WTC11 (cell line): ENCODE measurements around the gene CZIB. TPM values are rescaled to one million over a fixed set of nuclear protein-coding genes. Genes with fewer than 3 reads are reported as not detected.

Experiments used
- ATAC-seq: fragments of 200-7000 bp; cut with Tn5 transposase; 2 replicates; pipeline ENCODE4 v1.10.0; 2021; ENCODE audit warnings: mild to moderate bottlenecking, moderate library complexity
- CTCF ChIA-PET: fragments of 300-600 bp; sonication (Branson Sonifier 250); formaldehyde crosslinking; loops from one replicate; lab custom pipeline; 2021; ENCODE audit warnings: antibody characterized with exemption; lab: Charles Lee
- POLR2A ChIA-PET: fragments of 350-600 bp; sonication (Branson Sonifier 250); formaldehyde crosslinking; loops from one replicate; lab custom pipeline; 2021; ENCODE audit warnings: antibody characterized with exemption; lab: Charles Lee
- DNase-seq: peaks from one replicate; pipeline ENCODE4 v3.0.0; 2021; ENCODE audit warnings: low spot score
- H3K27ac Mint-ChIP-seq: 2 replicates; pipeline ENCODE4 v1.8.0; 2021; ENCODE audit warnings: mixed read lengths
- H3K27me3 Mint-ChIP-seq: 2 replicates; pipeline ENCODE4 v1.8.0; 2021; ENCODE audit warnings: low read depth, mild to moderate bottlenecking, moderate library complexity, mixed read lengths
- H3K36me3 Mint-ChIP-seq: 2 replicates; pipeline ENCODE4 v1.8.0; 2021; ENCODE audit warnings: mixed read lengths
- H3K4me1 Mint-ChIP-seq: 2 replicates; pipeline ENCODE4 v1.8.0; 2022; ENCODE audit warnings: mixed read lengths
- H3K4me3 Mint-ChIP-seq: 2 replicates; pipeline ENCODE4 v1.8.0; 2021; ENCODE audit warnings: mild to moderate bottlenecking, moderate library complexity, mixed read lengths
- H3K9me3 Mint-ChIP-seq: 2 replicates; pipeline ENCODE4 v1.8.0; 2021; ENCODE audit warnings: mixed read lengths
- AFF4 ChIP-seq: sonication (generic); formaldehyde crosslinking; IDR thresholded peaks from 2 replicates; pipeline ENCODE4 v1.8.1; 2023; ENCODE audit warnings: mild to moderate bottlenecking, missing genetic modification reagents, borderline replicate concordance
- E2F4 ChIP-seq: sonication (generic); formaldehyde crosslinking; IDR thresholded peaks from 2 replicates; pipeline ENCODE4 v1.8.1; 2022; ENCODE audit warnings: low read depth, mild to moderate bottlenecking, moderate library complexity, missing genetic modification reagents, borderline replicate concordance
- EMX1 ChIP-seq: fragments of 250-450 bp; sonication (Bioruptor Pico); IDR thresholded peaks from 2 replicates; pipeline ENCODE4 v1.8.0; 2021; ENCODE audit warnings: mild to moderate bottlenecking
- ETV6 ChIP-seq: sonication (generic); formaldehyde crosslinking; IDR thresholded peaks from 2 replicates; pipeline ENCODE4 v1.8.1; 2022; ENCODE audit warnings: mild to moderate bottlenecking, missing genetic modification reagents
- FOXK1 ChIP-seq: sonication (generic); formaldehyde crosslinking; IDR thresholded peaks from 2 replicates; pipeline ENCODE4 v1.8.0; 2022; ENCODE audit warnings: mild to moderate bottlenecking, moderate library complexity, missing genetic modification reagents
- FOXP1 ChIP-seq: sonication (generic); formaldehyde crosslinking; IDR thresholded peaks from 2 replicates; pipeline ENCODE4 v1.8.0; 2022; ENCODE audit warnings: missing genetic modification reagents, mild to moderate bottlenecking, moderate library complexity, borderline replicate concordance
- MXD4 ChIP-seq: fragments of 250-450 bp; sonication (Bioruptor Pico); IDR thresholded peaks from 2 replicates; pipeline ENCODE4 v1.8.0; 2021; ENCODE audit warnings: mild to moderate bottlenecking, moderate library complexity, borderline replicate concordance
- SMAD3 ChIP-seq: sonication (generic); formaldehyde crosslinking; IDR thresholded peaks from 2 replicates; pipeline ENCODE4 v1.8.0; 2022; ENCODE audit warnings: missing genetic modification reagents, mild to moderate bottlenecking, borderline replicate concordance
- STAT6 ChIP-seq: sonication (generic); formaldehyde crosslinking; conservative IDR thresholded peaks from 2 replicates; pipeline ENCODE4 v1.8.1; 2023; ENCODE audit warnings: mild to moderate bottlenecking, low read depth, missing genetic modification reagents, moderate library complexity
- TEAD4 ChIP-seq: sonication (generic); formaldehyde crosslinking; IDR thresholded peaks from 2 replicates; pipeline ENCODE4 v1.8.0; 2022; ENCODE audit warnings: mild to moderate bottlenecking, missing genetic modification reagents
- ZNF219 ChIP-seq: sonication (generic); formaldehyde crosslinking; IDR thresholded peaks from 2 replicates; pipeline ENCODE4 v1.8.0; 2023; ENCODE audit warnings: missing genetic modification reagents, mild to moderate bottlenecking, borderline replicate concordance
- total RNA-seq: library from RNA; stranded (reverse); gene quantifications from 3 replicates; pipeline ENCODE4 v1.2.3, GENCODE V29; 2021
- TF ChIP-seq, protein P1 (sequence below): sonication (generic); formaldehyde crosslinking; IDR thresholded peaks from 2 replicates; pipeline ENCODE4 v1.8.0; 2023; ENCODE audit warnings: missing genetic modification reagents
- TF ChIP-seq, protein P2 (sequence below): sonication (generic); formaldehyde crosslinking; IDR thresholded peaks from 2 replicates; pipeline ENCODE4 v1.8.1; 2022; ENCODE audit warnings: low read depth, missing genetic modification reagents, borderline replicate concordance
- TF ChIP-seq, protein P3 (sequence below): sonication (generic); formaldehyde crosslinking; IDR thresholded peaks from 2 replicates; pipeline ENCODE4 v1.8.1; 2022; ENCODE audit warnings: mild to moderate bottlenecking, moderate library complexity, missing genetic modification reagents
- TF ChIP-seq, protein P4 (sequence below): sonication (generic); formaldehyde crosslinking; IDR thresholded peaks from 2 replicates; pipeline ENCODE4 v1.8.1; 2023; ENCODE audit warnings: mild to moderate bottlenecking, moderate library complexity, missing genetic modification reagents

Gene CZIB
- total RNA-seq, 1 experiment from 2014 or later = 41.6 TPM

DNA sequence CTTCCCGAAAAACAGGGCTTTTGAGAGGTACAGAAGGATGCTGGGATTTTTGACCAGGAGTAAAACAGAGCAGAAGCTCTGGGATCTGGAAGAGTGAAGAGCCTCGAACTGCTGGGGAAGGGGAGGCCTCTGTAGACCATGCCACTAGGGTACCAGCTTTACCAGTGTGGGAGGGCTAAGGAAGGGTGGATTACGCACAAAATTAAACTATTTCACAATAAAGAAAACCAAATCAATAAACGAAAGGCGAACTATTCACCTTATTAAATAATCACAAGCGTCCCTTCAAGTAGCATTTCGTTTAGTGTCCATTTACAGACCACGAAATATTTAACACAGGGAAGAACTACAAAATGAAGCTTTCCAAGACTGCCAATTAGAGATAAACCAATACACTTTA is 723 bp downstream of the CZIB start:
- peaks cover 13% of the 10 kb centered on the region for H3K4me1 Mint-ChIP-seq

GRCh38 chr1:53218201-53218600 is 2.2 kb downstream of the CZIB start:
- ATAC-seq = no peak
- Mint-ChIP-seq H3K4me3 (no peak overlapping the region), H3K27me3 (peaks cover 5% of the 10 kb centered on the region; the same call in 1 of the 2 replicates), H3K36me3 (peaks cover 15% of the 10 kb centered on the region), H3K4me1 (peaks cover 13% of the 10 kb centered on the region), H3K9me3 (no peaks in the 10 kb centered on the region), H3K27ac (no peak overlapping the region)
- no peak for DNase-seq
- POLR2A ChIA-PET = no interaction called here
- CTCF ChIA-PET = no interaction called here
- TF ChIP-seq, protein P1, sequence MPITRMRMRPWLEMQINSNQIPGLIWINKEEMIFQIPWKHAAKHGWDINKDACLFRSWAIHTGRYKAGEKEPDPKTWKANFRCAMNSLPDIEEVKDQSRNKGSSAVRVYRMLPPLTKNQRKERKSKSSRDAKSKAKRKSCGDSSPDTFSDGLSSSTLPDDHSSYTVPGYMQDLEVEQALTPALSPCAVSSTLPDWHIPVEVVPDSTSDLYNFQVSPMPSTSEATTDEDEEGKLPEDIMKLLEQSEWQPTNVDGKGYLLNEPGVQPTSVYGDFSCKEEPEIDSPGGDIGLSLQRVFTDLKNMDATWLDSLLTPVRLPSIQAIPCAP (CRISPR knock-in tag) = no peak
- TF ChIP-seq FOXK1 = no peak
- TF ChIP-seq MXD4 = no peak
- TF ChIP-seq, protein P2, sequence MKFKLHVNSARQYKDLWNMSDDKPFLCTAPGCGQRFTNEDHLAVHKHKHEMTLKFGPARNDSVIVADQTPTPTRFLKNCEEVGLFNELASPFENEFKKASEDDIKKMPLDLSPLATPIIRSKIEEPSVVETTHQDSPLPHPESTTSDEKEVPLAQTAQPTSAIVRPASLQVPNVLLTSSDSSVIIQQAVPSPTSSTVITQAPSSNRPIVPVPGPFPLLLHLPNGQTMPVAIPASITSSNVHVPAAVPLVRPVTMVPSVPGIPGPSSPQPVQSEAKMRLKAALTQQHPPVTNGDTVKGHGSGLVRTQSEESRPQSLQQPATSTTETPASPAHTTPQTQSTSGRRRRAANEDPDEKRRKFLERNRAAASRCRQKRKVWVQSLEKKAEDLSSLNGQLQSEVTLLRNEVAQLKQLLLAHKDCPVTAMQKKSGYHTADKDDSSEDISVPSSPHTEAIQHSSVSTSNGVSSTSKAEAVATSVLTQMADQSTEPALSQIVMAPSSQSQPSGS = no peak
- no peak for TF ChIP-seq ETV6
- no peak for TF ChIP-seq ZNF219 (CRISPR knock-in tag)
- TF ChIP-seq, protein P3, sequence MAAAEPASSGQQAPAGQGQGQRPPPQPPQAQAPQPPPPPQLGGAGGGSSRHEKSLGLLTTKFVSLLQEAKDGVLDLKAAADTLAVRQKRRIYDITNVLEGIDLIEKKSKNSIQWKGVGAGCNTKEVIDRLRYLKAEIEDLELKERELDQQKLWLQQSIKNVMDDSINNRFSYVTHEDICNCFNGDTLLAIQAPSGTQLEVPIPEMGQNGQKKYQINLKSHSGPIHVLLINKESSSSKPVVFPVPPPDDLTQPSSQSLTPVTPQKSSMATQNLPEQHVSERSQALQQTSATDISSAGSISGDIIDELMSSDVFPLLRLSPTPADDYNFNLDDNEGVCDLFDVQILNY = no peak
- no peak for TF ChIP-seq EMX1 (CRISPR knock-in tag)

More for the DNA sequence above, 723 bp downstream of the CZIB start:
- no peak for TF ChIP-seq AFF4 (CRISPR knock-in tag)
- no peak for TF ChIP-seq STAT6 (CRISPR knock-in tag)
- TF ChIP-seq TEAD4 = no peak
- no peak for TF ChIP-seq FOXP1 (CRISPR knock-in tag)
- TF ChIP-seq SMAD3 (CRISPR knock-in tag) = no peak
- TF ChIP-seq E2F4 (CRISPR knock-in tag) = no peak
- TF ChIP-seq, protein P4, sequence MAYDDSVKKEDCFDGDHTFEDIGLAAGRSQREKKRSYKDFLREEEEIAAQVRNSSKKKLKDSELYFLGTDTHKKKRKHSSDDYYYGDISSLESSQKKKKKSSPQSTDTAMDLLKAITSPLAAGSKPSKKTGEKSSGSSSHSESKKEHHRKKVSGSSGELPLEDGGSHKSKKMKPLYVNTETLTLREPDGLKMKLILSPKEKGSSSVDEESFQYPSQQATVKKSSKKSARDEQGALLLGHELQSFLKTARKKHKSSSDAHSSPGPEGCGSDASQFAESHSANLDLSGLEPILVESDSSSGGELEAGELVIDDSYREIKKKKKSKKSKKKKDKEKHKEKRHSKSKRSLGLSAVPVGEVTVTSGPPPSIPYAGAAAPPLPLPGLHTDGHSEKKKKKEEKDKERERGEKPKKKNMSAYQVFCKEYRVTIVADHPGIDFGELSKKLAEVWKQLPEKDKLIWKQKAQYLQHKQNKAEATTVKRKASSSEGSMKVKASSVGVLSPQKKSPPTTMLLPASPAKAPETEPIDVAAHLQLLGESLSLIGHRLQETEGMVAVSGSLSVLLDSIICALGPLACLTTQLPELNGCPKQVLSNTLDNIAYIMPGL (CRISPR knock-in tag) = no peak
- DNase-seq (no peak), ATAC-seq (no peak)
- Mint-ChIP-seq H3K27ac (peak overlapping the region; percentile 53; the same call in 1 of the 2 replicates), H3K9me3 (no peaks in the 10 kb centered on the region), H3K27me3 (peaks cover 5% of the 10 kb centered on the region; the same call in 1 of the 2 replicates), H3K36me3 (peaks cover 2% of the 10 kb centered on the region; the same call in 1 of the 2 replicates), H3K4me3 (peak overlapping the region; percentile 88)
- CTCF ChIA-PET = no interaction called here
- POLR2A ChIA-PET = no interaction called here
